Fibroblast of lung (primary cell): ENCODE results near the gene TNS2.

Source experiments
- EZH2 ChIP-seq: IDR thresholded peaks from 2 replicates; pipeline ENCODE4 v1.5.1; 2012; ENCODE audit warnings: low read length, control low read depth, mild to moderate bottlenecking; ENCODE audit errors: missing control alignments
- TF ChIP-seq, protein P1 (sequence below), 2 donors: IDR thresholded peaks in 1 of 2; conservative IDR thresholded peaks in 1 of 2; 1 replicate in 1 of 2; 2 replicates in 1 of 2; pipeline ENCODE4 v1.5.1; 2011 to 2012; ENCODE audit warnings: low read length in 2 of 2, control low read depth in 1 of 2, inconsistent platforms in 1 of 2, low read depth in 1 of 2, mild to moderate bottlenecking in 1 of 2

DNA sequence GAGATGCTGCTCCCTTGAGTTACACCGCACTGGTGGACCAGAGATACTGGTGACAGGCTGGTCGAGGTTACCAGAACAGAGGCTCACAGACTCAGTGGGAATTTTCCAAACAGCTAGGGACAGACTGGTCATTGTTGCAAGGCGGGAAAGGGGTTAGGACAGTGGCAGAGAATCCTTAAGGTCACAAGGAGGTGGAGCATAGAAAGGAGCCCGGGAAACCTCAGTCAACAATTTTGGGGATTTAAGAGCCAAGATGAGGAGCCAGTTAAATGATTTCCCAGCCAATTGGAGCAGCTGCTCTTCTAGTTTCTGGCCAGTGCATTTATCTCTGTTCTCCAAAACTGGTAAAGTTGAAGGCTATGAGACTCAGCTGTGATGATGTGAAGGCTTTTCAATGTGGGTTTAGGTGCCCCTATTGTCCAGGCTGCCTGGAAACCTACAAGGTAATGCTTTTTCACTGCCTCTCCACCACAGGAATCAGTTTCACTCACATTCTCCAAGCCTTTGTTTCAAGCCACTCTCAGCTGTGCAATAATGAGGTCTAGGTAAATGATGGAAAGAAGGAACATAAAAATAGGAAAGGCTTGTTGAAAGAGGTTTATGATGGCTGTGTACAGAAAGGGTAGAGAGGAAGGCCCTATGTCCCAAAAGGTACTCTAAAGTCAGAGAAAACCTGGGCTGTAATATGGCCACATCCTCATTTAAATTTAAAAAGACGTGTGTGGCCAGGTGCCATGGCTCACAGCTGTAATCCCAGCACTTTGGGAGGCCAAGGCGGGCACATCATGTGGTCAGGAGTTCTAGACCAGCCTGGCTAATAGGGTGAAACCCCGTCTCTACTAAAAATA is 7.0 kb upstream of the TNS2 start:
- TF ChIP-seq, protein P1, sequence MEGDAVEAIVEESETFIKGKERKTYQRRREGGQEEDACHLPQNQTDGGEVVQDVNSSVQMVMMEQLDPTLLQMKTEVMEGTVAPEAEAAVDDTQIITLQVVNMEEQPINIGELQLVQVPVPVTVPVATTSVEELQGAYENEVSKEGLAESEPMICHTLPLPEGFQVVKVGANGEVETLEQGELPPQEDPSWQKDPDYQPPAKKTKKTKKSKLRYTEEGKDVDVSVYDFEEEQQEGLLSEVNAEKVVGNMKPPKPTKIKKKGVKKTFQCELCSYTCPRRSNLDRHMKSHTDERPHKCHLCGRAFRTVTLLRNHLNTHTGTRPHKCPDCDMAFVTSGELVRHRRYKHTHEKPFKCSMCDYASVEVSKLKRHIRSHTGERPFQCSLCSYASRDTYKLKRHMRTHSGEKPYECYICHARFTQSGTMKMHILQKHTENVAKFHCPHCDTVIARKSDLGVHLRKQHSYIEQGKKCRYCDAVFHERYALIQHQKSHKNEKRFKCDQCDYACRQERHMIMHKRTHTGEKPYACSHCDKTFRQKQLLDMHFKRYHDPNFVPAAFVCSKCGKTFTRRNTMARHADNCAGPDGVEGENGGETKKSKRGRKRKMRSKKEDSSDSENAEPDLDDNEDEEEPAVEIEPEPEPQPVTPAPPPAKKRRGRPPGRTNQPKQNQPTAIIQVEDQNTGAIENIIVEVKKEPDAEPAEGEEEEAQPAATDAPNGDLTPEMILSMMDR (conservative IDR thresholded peaks at IDR 0.05 in 1 of 2, IDR thresholded peaks at IDR 0.05 in 1 of 2; ENCODE audit: low read depth in 1 of 2, low read length in 2 of 2), result no peak
- TF ChIP-seq EZH2, result no peak
